GM12878 (cell line): ENCODE data around the gene UNC5B. TPM values are rescaled to one million over a fixed set of nuclear protein-coding genes. Genes with fewer than 3 reads are reported as not detected.

ENCODE experiments used
- ATAC-seq: fragments of 200-7000 bp; cut with Tn5 transposase; 3 replicates; pipeline ENCODE4 v1.9.1; 2020; ENCODE audit warnings: mild to moderate bottlenecking, moderate library complexity
- BruUV-seq: library from RNA; stranded (reverse); fragments of 400-500 nt; replicated peaks from 2 replicates; lab custom pipeline; 2021; lab: Mats Ljungman, UMichigan
- CTCF ChIA-PET: fragments of 300-600 bp; sonication (Branson Sonifier 250); formaldehyde crosslinking; extraction: SDS; loops from one replicate; lab custom pipeline; 2021; ENCODE audit warnings: inconsistent platforms; lab: Yijun Ruan, JAX
- POLR2A ChIA-PET: fragments of 350-600 bp; formaldehyde crosslinking; extraction: SDS; loops from one replicate; lab custom pipeline; 2021; ENCODE audit warnings: inconsistent platforms; lab: Charles Lee
- RAD21 ChIA-PET: fragments of 300-600 bp; sonication (Branson Sonifier 250); formaldehyde crosslinking; loops from one replicate; lab custom pipeline; 2023; ENCODE audit warnings: antibody characterized with exemption; ENCODE audit not compliant: unreplicated experiment; lab: Charles Lee
- SMC1A ChIA-PET: fragments of 300-600 bp; sonication (Branson Sonifier 250); formaldehyde crosslinking; loops from one replicate; lab custom pipeline; 2023; ENCODE audit not compliant: unreplicated experiment, uncharacterized antibody; lab: Charles Lee
- DNase-seq: peaks from one replicate; pipeline ENCODE4 v3.0.0-alpha.2; 2011; ENCODE audit warnings: low read depth, low spot score
- FAIRE-seq: peaks from 3 replicates; lab custom pipeline; 2011; peaks lifted over from hg19 to GRCh38; lab: Jason Lieb, UNC
- H2AFZ ChIP-seq: 2 replicates; pipeline ENCODE4 v1.6.0; 2011; ENCODE audit warnings: low read depth, low read length, control low read depth; ENCODE audit not compliant: control insufficient read depth
- H3K27ac ChIP-seq: 2 replicates; pipeline ENCODE4 v1.5.1; 2011; ENCODE audit warnings: control low read depth; ENCODE audit not compliant: control insufficient read depth, insufficient read depth
- H3K27me3 ChIP-seq, 2 experiments: replicated peaks in 1 of 2; 2 replicates each; pipeline versions ENCODE4 v1.6.0 to v1.6.1; 2011; ENCODE audit warnings: low read length in 1 of 2; ENCODE audit not compliant: control insufficient read depth in 2 of 2, insufficient read depth in 2 of 2
- H3K36me3 ChIP-seq, 2 experiments: 2 replicates each; pipeline ENCODE4 v1.5.1; 2011; ENCODE audit warnings: low read length in 1 of 2; ENCODE audit not compliant: control insufficient read depth in 2 of 2, insufficient read depth in 2 of 2
- H3K4me1 ChIP-seq: 2 replicates; pipeline ENCODE4 v1.6.1; 2011; ENCODE audit warnings: mild to moderate bottlenecking, low read length, moderate library complexity, mixed read lengths; ENCODE audit not compliant: control insufficient read depth, insufficient read depth
- H3K4me2 ChIP-seq: 2 replicates; pipeline ENCODE4 v1.6.0; 2011; ENCODE audit warnings: control low read depth; ENCODE audit not compliant: control insufficient read depth, insufficient read depth
- H3K4me3 ChIP-seq: fragments of 200-600 bp; sonication (generic); 2 replicates; pipeline ENCODE4 v1.5.1; 2016
- H3K79me2 ChIP-seq: 2 replicates; pipeline ENCODE4 v1.6.0; 2011; ENCODE audit warnings: low read length; ENCODE audit not compliant: control insufficient read depth, insufficient read depth
- H3K9ac ChIP-seq: 2 replicates; pipeline ENCODE4 v1.8.0; 2011; ENCODE audit warnings: low read length, control low read depth, mixed read lengths; ENCODE audit not compliant: control insufficient read depth, insufficient read depth
- H3K9me3 ChIP-seq: replicated peaks from 3 replicates; pipeline ENCODE4 v1.5.1; 2011; ENCODE audit warnings: mild to moderate bottlenecking, low read length; ENCODE audit not compliant: control insufficient read depth, insufficient read depth
- H4K20me1 ChIP-seq: 2 replicates; pipeline ENCODE4 v1.6.0; 2011; ENCODE audit not compliant: control insufficient read depth, insufficient read depth
- BHLHE40 ChIP-seq, 2 experiments: fragments of 450-650 bp in 1 of 2; IDR thresholded peaks; 2 replicates each; pipeline ENCODE4 v1.6.1; 2011 to 2017; ENCODE audit warnings: low read depth in 2 of 2, borderline replicate concordance in 1 of 2, improper control_type of control experiment in 1 of 2, low read length in 1 of 2, mild to moderate bottlenecking in 1 of 2
- CHD2 ChIP-seq: IDR thresholded peaks from 2 replicates; pipeline ENCODE4 v1.6.1; 2011; ENCODE audit warnings: low read depth, low read length, improper control_type of control experiment, borderline replicate concordance
- DPF2 ChIP-seq: fragments of 450-650 bp; IDR thresholded peaks from 2 replicates; pipeline ENCODE4 v1.6.1; 2017; ENCODE audit warnings: mild to moderate bottlenecking
- STAT3 ChIP-seq: IDR thresholded peaks from 2 replicates; pipeline ENCODE4 v1.6.1; 2011; ENCODE audit warnings: low read depth, low read length, improper control_type of control experiment
- WRNIP1 ChIP-seq: IDR thresholded peaks from 2 replicates; pipeline ENCODE4 v1.6.1; 2011; ENCODE audit warnings: low read depth, low read length, improper control_type of control experiment, borderline replicate concordance
- WGBS: methylation state at CpG from one replicate; pipeline ENCODE4 v1.1.6; 2016; ENCODE audit warnings: low lambda C conversion rate; ENCODE audit not compliant: insufficient replicate concordance, insufficient coverage; ENCODE audit errors: missing lambda C conversion rate; 5-methylcytosine and 5-hydroxymethylcytosine counted together
- in situ Hi-C: fragments of 300-500 bp; cut with MboI; formaldehyde crosslinking; loops from 9 replicates; pipeline ENCODE4 v1.14.3; 2018; ENCODE audit warnings: mixed read lengths
- intact Hi-C: fragments of 100-400 bp; cut with micrococcal nuclease; formaldehyde crosslinking; loops from one replicate; pipeline ENCODE4 v1.14.2; 2022; ENCODE audit not compliant: unreplicated experiment
- polyA plus RNA-seq, 11 experiments: library from polyadenylated mRNA; depleted of rRNA in 4 of 11; unstranded in 6 of 11; stranded (reverse) in 5 of 11; fragments of >200 nt; fragmentation: Nextera tagmentation in 4 of 11; fragmentation: Illumina TruSeq in 1 of 11; extraction: Ambion mirVana in 4 of 11; extraction: Trizol in 1 of 11; gene quantifications; 1 replicate in 1 of 11; 2 replicates in 10 of 11; pipeline versions ENCODE4 v1.2.1 to v1.2.3, GENCODE V29; 2011 to 2016; ENCODE audit warnings: inconsistent platforms in 2 of 11, missing spikeins in 2 of 11, low read depth in 1 of 11
- total RNA-seq, 4 experiments: library from RNA; depleted of rRNA in 3 of 4; stranded (reverse); fragments of >200 nt in 3 of 4; fragmentation: Illumina TruSeq in 1 of 4; extraction: Trizol in 1 of 4; gene quantifications; 2 replicates each; pipeline versions ENCODE4 v1.2.1 to v1.2.3, GENCODE V29; 2013 to 2021
- TF ChIP-seq, protein P1 (sequence below): IDR thresholded peaks from 2 replicates; pipeline ENCODE4 v1.6.1; 2011; ENCODE audit warnings: mild to moderate bottlenecking, low read depth, low read length, moderate library complexity; ENCODE audit not compliant: insufficient replicate concordance

The UNC5B gene
- total and polyA plus RNA-seq, 10 of the 15 experiments (the other 5 are each of a cell fraction or from before 2014, with no cell fraction given), result 0.03 to 0.08 TPM; not detected in 8

GRCh38 chr10:71237843-71238623, 25.7 kb downstream of the UNC5B start:
- RAD21 ChIA-PET, result no interaction called here
- Histone ChIP-seq H3K9ac (no peak overlapping the region), H4K20me1 (no peaks in the 10 kb centered on the region), H3K4me2 (no peak overlapping the region), H3K9me3 (no peaks in the 10 kb centered on the region), H3K79me2 (no peaks in the 10 kb centered on the region), H3K27ac (no peak overlapping the region), H3K4me3 (no peak overlapping the region)
- BruUV-seq, result no TSS peak
- FAIRE-seq (no peak), ATAC-seq (no peak)
- intact Hi-C loops, result no loop called here
- in situ Hi-C loops, result no loop called here
- no peak for TF ChIP-seq STAT3
- no peak for TF ChIP-seq DPF2
- TF ChIP-seq WRNIP1, result no peak
- no peak for TF ChIP-seq BHLHE40 (IDR thresholded peaks at IDR 0.05; ENCODE audit: borderline replicate concordance in 1 of 2, low read depth in 2 of 2, low read length in 1 of 2)
- TF ChIP-seq, protein P1, sequence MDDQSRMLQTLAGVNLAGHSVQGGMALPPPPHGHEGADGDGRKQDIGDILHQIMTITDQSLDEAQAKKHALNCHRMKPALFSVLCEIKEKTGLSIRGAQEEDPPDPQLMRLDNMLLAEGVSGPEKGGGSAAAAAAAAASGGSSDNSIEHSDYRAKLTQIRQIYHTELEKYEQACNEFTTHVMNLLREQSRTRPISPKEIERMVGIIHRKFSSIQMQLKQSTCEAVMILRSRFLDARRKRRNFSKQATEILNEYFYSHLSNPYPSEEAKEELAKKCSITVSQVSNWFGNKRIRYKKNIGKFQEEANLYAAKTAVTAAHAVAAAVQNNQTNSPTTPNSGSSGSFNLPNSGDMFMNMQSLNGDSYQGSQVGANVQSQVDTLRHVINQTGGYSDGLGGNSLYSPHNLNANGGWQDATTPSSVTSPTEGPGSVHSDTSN, result no peak
- no peak for TF ChIP-seq CHD2
- TF ChIP-seq, all 136 proteins: peak for 0
- ChIA-PET SMC1A (interaction anchor here (0.6 kb wide), 1 partner anchor 325 kb away, joined by 4 read pairs; no protein-coding TSS in a partner anchor), POLR2A (no interaction called here), CTCF (interaction anchor here (0.9 kb wide), 1 partner anchor 335 kb away, joined by 3 read pairs; no protein-coding TSS in a partner anchor)
- WGBS, result 24% methylated on average over 11 of the region's 11 CpGs
- DNase-seq, result no peak
- H3K27me3 ChIP-seq, result peaks cover 0 to 2% of the 10 kb centered on the region in 2 experiments; a peak in 3 of 4 replicates
- H2AFZ ChIP-seq, result no peak overlapping the region
- no peaks in the 10 kb centered on the region for H3K36me3 ChIP-seq
- no peaks in the 10 kb centered on the region for H3K4me1 ChIP-seq
